HG02623 (cell line): ENCODE measurements around the gene PREB.

Source experiments
- ATAC-seq: cut with Tn5 transposase; IDR thresholded peaks from one replicate; pipeline ENCODE4 v1.9.1; 2021; ENCODE audit warnings: moderate library complexity; ENCODE audit not compliant: unreplicated experiment

The PREB gene

GRCh38 chr2:27152796-27153464 is 18.5 kb upstream of the PREB start:
- no peak for ATAC-seq

DNA sequence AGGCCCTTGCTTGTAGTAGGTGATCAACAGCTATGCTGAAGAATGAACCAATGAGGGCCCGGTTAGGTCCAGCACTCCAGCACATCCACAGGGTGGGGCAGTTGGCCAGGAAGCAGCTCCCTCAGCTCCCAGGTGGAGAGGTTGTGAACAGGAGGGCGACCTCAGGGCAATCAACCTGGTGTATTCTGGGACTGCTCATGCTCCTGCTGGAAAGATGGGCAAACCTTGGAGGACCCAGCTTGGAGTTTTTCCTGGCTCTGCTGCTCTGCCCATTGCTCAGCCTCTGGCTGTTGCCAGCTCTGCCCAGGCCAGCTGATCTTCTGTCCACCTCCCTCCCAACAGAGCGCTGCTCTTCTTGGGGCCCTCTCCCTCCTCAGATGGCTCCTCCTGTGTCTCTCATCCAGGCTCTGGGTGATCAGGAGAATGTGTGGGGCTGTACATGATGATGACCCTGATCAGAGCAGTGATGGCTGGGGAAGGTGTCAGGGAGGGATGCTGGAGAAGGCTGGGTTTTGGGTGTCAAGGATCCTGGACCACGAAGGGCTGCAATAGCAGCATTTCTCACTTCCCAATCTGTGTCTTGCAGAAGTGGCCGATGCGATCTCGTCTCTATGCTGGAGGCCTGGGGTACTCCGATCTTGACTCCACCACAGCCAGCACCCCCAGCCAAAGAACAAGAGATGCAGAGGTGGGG is 17.8 kb upstream of the PREB start:
- ATAC-seq = no peak

DNA sequence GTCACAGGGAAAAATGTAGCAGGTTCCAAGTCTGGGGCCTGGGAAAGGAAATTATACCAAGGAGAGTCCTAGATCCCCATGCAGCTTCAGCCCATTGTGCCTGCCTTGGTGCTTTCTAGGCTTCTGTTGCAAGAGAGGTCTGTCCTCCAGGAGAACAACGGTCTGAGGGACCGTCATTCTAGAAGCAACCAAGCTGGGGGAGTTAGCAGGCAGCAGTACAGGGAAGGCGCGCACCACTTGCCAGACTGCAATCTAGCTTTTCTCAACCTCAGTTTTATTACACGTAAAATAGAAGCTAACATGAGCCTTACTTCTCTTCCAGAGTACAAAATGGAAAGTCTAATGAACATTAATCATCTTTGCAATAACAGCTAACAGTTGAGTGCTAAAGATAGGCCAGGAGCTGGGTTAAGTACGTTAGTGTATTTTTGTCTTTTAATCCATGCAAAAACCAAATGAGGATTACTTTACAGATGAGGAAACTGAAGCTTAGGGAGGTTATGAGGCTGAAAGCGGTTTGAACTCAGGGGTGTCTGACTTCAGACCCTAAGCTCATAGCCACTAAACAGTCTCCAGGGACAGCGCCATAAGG is 16.3 kb upstream of the PREB start:
- no peak for ATAC-seq

GRCh38 chr2:27149570-27150405 is 15.4 kb upstream of the PREB start:
- no peak for ATAC-seq

GRCh38 chr2:27148801-27149439 is 14.5 kb upstream of the PREB start, which contains the start of gene TCF23:
TSS of gene TCF23 (plus strand) at chr2:27149004. CDS start at chr2:27149134, 130 bp downstream.
- no peak for ATAC-seq

- no peak for ATAC-seq
Observed at GRCh38 chr2:27147935-27148334, 13.5 kb upstream of the PREB start.

- ATAC-seq = no peak
Observed at GRCh38 chr2:27145682-27146081, 11.2 kb upstream of the PREB start.

DNA sequence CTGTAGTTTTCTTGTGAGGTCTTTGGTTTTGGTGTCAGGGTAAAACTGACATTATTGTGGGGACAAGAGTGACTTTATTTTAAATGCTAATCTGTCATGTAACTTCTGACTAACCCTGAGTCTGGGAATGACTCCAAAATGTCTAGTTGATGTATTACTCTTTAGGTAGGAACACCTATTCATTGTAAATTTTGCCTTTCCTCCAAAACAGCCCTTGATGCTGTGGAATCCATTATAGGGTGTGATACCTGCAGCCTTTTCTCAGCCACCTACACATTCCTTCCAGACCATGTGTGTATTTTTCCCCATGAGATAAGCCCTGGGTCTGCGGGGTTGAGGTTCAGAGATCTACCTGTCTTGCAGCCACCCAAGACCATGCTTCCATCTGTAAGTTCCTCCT is 8.8 kb upstream of the PREB start:
- ATAC-seq = no peak

DNA sequence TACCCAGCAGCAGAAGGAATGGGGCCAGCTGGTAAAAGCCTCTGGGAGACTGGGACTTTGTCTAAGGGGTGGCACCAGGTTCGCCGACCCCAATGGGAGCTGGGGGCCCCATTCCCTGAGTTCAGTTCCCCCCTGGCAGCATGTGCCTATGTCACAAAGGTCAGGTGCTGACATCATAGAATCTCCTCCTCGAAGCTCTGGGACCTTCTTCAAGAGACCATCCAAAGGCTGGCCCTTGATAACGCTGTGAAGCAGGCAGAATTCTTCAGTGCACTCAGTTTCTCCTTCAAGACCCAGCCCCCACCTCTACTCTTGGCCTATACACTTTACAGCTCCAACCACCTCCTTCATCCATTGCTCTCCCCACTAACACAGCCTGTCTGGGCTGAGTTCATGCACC is 4.9 kb upstream of the PREB start, which contains the start of gene PRR30:
TSS of gene PRR30 (minus strand) at position 101 of the 400 bp plus-strand sequence. CDS start 1,081 bp downstream, outside the sequence.
- ATAC-seq = no peak

DNA sequence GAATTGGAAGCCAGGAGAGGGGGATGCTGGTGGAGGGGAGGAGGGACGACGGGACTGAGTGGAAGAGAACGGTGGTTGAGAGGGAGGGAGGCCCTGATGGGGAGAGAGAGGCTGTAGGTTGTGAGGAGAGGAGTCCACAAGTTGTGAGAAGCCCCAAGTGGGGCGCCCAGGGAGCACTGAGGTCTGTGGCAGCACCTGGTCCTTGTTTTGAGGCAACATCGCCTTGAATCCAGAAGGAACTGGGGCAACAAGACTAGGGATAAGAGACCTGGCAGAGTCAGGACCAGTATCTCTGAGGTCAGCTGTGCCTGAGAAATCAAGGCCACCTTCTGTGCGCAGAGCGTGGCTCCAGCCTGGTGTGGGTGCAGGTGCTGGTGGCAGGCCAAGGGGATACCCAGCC is 3.7 kb upstream of the PREB start:
- ATAC-seq = no peak

DNA sequence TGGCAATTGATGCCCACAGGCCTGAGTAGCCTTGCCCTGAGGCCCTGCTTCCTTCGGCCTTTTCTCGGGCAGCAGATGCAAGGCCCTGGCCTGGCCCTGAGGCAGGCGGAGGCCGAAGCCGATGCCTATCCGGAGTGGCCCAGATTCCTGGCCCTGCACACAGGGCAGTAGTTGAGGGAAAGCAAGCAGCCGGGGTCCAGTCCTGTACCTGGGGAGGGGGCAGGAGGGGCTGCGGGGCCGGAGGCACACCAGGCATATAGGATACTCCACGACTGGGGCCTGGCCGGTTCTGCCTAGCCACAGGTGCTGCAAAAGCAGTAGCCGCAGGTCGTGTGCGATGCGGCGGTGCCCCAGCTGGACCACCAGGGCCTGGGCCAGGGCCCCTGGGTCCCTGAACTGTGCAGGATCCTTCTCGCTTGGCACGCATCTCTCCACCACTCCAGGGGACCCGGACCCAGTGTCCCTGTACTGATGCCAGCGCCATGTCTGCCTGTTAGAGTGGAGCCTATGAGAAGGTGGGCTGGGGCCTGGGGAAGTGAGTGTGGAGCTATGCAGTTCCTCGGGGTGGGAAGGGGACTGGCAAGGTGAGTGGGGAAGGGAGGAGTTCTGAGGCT is 3.0 kb upstream of the PREB start:
- ATAC-seq = no peak

DNA sequence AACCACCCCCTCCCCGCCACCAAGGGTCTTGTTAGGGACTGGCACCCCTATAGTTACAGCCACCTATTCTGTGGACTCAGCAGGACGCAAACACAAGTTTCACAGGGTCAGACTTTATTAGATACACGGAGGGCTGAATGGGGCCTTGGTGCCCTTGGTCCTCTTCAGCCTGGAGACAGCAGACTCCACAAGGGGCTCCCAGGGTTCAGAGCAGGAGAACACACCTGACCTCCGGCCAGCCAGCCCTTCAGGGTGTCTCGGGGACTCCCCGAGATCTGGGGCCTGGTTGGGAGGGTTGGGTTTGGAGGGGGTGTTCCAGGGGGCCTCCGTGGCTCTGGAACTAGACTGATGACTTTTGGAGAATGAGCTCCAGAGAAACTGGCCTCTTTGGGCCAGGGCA is 2.3 kb upstream of the PREB start:
- ATAC-seq = no peak

DNA sequence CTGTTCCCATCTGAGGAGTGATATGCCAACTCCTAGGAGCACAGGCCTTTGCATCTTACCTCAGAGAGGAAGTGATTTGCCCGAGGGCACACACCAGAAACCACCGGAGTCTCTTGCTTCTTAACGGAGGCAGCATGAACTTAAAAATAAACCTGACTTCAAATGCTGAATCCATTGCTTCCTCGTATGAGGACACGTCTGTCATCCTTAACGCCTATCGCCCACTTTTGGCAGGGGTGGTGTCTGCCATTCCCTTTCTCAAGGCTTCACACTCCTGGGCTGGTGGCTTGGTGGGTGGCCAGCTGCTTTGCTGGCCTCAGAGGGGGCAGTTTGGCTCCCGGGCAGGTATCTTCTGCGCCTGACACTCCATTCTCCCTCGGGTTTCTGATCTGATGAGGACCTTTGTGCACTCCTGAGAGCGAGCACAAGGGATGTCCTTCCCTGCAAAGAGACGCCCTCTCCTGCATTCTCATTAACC is 1.1 kb upstream of the PREB start:
- no peak for ATAC-seq

DNA sequence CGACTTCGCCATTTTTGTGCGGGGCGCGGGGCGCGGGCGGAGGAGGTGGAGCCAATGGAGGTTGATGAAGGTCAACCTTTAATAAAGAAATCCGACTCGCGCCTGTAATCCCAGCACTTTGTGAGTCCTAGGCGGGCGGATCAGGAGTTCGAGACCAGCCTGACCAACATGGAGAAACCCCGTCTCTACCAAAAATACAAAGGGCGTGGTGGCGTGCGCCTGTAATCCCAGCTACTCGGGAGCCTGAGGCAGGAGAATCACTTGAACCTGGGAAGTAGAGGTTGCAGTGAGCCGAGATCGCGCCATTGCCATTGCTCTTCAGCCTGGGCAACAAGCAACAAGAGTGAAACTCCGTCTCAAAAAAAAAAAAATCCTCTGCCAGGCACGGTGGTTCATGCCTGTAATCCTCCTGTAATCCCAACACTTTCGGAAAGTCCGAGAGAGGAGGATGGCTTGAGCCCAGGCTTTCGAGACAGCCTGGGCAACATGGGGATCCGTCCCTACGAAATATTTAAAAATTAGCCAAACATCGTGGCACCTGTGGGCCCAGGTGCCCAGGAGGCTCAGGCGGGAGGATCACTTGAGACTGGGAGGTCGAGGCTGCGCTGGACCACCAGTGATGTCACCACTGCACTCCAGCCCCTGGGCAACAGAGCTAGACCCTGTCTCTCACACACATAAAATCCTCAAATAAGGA is 493 bp upstream of the PREB start:
- no peak for ATAC-seq

GRCh38 chr2:27133195-27133875 is 1.1 kb downstream of the PREB start:
- no peak for ATAC-seq

DNA sequence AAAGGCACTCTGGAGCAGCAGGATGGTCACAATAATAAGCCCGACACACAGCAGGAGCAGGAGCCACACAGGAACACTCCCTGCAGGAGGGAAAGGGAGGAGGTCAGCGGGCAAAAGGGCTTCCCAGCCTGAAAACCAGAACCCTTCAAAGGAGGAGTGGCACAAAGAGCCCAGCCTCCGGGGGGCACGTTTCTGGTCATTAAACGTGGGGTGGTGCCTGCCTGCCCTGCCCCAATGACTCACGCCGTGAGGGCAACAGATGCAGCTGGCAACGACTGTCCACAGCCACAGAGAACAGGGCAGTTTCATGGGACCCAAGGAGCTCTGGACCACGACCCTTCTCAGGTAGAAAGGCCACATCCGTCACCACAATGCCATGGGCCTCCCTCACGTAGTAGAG is 3.0 kb downstream of the PREB start:
- no peak for ATAC-seq

DNA sequence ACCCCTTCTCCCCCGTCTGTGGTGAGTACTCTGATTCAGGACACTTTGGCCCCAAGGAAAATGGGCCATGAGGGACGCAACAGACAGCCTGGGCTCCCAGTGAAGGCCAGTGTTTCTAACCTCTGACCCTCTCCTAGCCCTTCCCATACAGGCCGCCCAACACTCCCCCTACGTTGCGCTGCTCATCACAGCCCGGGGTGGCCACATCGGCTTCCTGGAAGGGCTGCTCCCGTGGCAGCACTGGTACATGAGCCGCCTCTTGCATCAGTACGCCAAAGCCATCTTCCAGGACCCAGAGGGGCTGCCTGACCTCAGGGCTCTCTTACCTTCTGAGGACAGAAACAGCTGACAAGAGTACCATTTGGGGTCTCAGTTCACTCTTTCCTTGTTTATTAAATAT is 4.0 kb downstream of the PREB start:
- ATAC-seq = no peak

DNA sequence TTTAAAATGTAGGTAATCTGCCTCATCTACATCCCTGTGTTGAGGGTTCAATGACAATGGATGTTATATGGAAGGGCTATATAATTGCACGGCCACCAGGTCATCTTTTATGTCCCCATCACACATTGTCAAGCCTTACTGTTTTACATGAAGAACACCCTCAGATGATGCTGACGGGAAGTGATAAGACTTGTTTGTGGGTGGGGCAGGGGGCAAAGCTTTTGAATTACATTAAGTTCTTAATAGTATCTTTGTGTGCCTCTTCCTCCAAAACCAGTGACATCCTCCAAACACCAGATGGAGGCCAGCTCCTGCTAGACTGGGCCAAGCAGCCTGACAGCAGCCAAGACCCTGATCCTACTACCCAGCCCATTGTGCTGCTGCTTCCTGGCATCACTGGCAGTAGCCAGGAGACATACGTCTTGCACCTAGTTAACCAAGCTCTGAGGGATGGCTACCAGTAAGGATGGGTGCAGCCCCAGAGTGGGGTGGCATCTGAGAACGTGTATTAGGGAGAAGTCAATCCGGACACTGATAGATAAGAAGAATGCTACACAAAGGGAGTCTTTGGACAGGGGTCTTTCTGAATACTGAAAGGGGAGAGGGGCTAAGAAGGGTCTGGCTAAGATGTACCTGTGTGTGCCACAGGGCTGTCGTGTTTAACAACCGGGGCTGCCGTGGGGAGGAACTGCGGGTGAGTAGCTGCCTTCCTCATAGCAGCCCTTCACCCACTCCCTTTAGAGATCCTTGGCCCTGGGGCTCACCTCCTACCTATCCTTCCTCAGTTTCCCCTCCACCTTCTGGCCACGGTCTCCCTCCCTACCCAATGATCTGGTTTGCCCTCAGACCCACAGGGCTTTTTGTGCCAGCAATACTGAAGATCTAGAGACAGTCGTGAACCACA is 5.5 kb downstream of the PREB start:
- no peak for ATAC-seq
